NCI-H446 treated with DMSO at 0.1 percent for 48 hours (cell line): ENCODE results near the gene GYPC.
"Not testable (repeated sequence)": the region's sequence is repeated elsewhere in the genome, so short reads cannot be mapped to it uniquely, and the experiment has no call there.

Experiments used
- DNase-seq: peaks from one replicate; lab custom pipeline; 2025; lab: John Stamatoyannopoulos, UW

Gene GYPC

GRCh38 chr2:126671488-126671887 is 15.5 kb downstream of the GYPC start:
- DNase-seq: no peak

DNA sequence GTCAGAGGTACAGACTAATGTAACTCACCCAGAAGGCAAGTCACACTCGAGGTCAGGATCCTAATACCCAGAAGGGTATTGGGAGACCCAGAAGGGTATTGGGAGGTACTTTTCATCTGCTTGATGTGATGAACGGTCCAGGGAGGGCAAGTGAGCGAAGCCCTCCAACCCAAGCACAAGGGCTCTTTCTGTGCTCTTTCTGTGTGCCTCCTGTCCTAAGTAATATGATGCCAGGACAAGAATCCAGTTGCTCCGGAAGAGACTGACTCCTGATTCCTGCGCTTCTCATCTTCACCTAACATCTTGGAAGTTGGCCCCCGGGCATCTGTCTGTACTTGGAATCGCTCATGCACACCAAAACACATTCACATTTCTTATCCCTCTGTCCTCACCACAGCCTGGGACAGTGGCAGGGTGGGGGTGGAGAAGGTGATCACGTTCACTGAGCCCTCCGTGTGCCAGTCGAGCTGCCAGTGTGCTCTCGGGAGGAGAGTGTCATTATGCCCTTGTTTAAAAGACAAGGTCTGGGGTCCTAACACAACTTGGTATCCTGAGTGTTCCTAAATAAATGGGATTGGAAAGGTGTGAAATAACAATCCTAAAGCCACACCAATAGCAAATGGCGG is 17.1 kb downstream of the GYPC start:
- DNase-seq: no peak

GRCh38 chr2:126674075-126674744 is 18.3 kb downstream of the GYPC start:
- no peak for DNase-seq

- DNase-seq: no peak
Observed at GRCh38 chr2:126675637-126676036, 19.7 kb downstream of the GYPC start.

- no peak for DNase-seq
Observed at GRCh38 chr2:126676221-126677175, 20.5 kb downstream of the GYPC start.

DNA sequence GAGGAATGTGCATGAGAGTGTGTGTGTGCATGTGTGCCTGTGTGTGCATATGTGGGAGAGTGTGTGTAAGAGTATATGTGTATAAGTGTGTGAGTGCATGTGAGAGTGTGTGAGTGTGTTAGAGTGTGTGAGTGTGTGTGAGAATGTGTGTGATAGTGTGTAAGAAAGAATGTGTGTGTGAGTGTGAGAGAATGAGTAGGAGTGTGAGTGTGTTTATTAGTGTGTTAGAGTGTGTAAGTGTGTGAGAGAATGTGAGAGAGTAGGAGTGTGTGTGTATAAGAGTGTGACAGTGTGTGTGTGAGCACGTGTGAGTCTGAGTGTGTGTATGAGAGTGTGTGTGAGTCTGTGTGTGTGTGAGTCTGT is 21.2 kb downstream of the GYPC start:
- DNase-seq: no peak

DNA sequence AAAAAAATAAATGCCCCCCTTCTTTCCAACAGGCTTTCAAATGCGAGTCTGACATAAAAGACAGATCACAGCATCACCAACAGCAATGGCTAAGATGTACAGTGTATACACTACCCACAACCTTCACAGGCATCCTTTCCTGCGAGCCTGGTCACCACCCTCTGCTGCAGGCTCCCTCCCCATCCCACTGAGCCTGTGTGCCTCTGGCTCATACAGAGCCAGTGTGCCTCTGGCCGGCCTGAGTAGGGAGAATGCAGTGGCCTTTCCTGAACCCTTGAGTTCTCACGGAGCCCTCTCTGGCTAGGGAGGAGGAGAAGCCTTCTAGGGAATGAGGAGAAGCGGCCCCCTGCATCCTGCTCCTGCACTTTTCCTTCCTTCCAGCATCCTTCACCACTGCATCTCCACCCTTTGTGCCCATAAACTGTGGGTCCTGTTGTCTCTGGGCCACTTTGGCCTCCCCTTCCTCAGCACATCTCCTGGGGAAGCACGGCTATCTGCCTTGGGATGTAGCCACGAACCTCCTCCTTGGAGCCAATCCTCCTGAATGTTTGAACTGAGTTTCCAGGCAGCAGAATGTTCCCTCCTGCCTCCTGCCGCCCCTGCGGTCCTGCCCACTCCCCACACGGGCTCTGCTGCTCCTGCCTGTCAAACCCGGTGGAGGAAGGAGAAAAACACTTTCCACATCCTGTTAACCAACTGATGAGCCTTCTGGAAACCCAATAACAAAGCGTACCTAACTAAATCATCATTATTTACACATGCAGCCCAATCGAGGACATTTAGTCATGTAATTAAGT is 22.5 kb downstream of the GYPC start:
- no peak for DNase-seq

DNA sequence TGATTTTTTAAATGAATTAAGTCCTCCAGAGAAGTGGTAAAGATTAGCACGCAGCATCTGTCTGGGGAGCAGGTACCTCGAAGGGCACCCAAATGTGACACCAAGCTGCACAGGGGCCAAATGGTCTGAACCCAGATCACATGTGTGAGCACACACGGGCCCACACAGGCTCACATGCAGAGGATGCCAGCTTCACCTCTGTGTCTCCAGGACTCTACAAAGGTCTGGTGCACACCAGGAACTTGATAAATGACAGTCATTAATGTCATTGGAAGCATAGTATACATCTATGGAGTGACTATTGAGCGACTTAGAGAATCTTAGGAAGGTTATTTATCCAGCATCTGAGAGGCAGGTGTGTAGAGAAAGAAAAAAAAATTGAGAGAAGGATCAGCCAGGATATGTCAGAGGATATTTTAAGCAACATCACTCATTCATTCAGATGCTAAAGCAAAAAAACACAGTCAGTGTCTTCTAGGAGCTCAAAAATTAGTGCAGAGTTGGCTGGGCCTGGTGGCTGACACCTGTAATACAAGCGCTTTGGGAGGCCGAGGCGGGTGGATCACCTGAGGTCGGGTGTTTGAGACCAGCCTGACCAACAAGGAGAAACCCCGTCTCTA is 23.2 kb downstream of the GYPC start:
- no peak for DNase-seq

DNA sequence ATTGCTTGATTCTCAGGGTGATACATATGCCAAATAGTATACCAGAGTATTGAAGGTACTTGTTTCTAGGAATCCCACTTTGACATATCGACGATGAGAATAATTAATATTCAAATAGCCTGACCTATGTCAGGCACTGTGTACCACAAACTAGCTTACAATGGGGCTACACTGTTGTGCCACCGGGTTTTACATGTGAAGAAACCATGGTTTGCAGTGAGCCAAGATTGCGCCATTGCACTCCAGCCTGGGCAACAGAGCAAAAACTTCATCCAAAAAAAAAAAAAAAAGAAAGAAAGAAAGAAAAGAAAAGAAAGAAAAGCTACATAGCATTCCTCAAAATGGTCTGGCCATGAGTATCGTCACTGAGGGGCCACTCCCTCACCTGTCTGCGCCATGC is 25.5 kb downstream of the GYPC start:
- no peak for DNase-seq

DNA sequence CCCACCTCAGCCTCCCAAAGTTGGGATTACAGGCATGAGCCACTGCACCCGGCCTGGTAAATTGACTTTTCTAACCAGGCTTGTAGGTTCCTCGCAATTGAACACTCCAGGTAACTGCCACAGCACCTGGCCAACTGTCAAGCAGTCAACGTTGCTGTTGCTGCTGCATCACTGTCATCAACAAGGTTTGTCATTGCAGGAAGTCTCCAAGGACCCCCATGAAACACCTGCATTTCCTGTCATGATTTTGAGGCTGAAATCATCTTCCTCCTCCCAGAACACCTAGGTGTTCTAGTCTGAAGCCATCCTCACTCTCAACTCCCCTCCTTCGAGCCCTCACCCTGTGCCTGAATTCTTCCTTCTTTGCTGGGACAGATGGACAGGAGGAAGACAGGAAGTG is 29.7 kb downstream of the GYPC start:
- no peak for DNase-seq

DNA sequence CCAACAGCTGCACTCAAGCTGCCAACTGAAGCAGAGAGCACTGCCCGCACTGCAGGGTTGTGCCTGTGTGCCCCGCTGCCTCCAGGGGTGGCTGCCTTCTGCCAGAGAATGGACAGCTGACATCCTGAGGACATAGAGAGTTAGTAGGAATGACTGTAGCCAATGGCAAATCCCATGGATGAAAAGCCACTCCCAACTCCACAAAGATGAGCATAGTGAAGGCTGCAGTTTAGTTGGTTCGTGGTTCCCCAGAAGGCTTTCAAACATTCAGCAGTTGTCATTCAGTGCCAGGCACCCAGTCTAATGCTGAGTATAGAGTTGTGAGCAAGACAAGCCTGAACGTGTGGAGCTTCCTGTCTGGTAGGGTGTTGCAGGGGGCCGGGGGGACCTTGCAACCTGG is 30.3 kb downstream of the GYPC start:
- DNase-seq: no peak

DNA sequence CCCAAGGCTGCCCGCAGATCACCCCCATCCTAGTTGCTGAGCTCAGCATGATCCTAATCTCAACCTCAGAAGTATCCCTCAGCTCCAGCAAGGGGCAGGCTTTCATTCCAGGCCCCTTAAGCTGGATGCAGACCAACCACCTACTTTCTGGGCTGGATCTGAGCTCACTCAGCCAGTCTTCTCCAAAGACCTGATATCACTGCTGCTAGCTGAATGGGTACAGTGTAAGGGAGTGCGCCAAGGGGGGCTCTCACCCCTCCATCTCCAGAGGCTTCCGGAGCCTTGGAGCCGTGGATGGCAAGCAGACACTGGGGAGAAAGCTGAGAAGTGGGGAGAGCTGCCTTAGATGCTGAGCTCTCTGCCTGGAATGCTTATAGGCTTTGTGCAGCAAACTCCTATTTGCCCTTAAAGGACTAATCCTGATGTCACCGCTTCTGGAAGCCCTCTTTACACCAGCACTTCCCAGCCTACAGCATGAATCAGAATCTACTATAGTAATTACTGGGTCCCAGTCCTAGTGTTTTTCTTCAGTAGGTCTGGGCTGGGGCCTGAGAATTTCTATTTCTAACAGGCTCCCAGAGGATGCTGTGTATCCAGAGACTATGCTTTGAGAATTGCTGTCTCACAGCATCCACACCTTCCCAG is 31.0 kb downstream of the GYPC start:
- no peak for DNase-seq

DNA sequence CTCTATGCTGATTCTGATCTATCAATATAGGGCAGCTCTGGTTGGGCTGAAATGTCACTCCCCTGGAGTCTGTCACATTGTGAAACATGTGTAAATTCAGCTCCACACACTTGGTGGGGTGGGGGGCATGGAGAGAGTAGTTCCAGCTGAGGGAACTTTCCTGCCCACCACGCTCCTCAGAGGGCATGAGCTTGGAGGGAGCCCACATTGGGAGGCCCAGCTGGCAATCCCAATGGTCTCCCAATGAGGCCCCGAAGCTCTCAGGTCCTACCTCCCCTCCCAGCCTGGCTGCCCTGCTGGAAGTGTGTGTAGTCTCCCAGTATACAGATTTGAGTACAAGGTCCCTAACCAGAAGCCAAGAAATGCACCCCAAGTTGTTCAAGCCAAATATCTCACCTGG is 31.5 kb downstream of the GYPC start:
- DNase-seq: no peak

DNA sequence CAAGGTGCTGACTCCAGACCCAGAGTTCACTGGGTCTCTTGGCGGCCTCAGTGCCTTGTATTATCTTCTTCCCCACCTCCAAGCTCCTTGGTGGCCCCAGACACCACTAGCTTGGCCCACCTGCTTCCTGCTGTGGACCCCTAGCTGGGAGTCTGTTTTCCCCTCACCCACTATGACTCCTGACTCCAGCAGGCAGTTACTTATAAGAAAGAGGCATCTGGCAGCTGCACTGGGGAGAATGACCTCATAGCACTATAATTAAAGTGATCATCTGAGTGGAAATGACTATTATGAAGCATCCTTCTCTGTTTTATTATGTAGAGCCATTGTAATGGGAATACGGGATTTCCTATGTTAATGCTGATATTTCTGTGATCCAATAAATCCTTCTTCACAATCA is 32.6 kb downstream of the GYPC start:
- not testable (repeated sequence) for DNase-seq

DNA sequence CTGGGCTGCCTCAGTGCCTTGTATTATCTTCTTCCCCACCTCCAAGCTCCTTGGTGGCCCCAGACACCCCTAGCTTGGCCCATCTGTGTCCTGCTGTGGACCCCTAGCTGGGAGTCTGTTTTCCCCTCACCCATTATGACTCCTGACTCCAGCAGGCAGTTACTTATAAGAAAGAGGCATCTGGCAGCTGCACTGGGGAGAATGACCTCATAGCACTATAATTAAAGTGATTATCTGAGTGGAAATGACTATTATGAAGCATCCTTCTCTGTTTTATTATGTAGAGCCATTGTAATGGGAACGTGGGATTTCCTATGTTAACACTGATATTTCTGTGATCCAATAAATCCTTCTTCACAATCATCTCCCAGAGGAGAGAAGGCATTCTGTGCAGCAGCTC is 36.3 kb downstream of the GYPC start:
- DNase-seq: not testable (repeated sequence)

DNA sequence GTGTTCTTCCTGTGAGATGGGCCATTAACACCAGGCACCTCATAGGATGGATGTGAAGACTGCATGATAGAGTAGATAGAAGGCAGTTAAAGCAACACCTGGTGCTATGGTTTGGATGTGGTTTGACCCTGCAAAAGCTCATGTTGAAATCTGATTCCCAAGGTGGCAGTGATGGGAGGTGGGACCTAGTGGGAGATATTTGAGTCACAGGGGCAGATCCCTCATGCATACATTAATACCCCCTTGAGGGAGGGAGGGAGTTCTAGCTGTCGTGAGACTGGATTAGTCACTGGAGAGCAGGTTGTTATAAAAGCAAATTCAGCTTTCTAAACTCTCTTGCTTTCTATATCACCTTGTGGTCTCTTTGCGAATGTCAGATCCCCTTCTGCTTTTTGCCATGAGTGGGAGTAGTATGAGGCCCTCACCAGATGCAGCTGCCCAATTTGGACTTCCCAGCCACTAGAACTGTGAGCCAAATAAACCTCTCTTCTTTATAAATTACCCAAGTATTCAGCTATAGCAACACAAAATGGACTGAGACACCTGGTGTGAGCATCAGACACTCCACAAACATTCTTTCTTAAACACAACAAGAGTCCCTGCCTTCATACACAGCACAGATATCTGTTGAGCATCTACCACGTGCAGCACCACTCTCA is 37.1 kb downstream of the GYPC start:
- DNase-seq: not testable (repeated sequence)

- no peak for DNase-seq
Observed at GRCh38 chr2:126696644-126697520, 40.9 kb downstream of the GYPC start.

DNA sequence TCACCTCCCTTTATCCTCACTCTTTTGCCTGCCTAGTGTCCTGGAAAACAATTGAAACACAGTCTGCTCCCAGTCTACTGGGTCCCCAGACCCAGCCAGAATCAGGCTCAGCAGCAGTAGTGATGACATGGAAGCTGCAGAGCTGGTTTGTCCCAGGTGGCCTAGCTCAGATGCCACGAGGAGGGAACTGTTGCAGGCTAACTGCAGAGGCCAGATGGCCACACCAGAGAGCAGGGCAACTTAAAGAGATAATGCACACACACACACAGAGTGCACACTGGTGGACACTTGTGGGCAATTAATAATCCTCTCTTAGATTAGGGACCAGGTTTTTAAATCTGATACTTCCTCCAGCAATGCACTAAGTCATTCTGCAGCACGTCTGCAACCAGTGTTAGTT is 42.4 kb downstream of the GYPC start:
- DNase-seq: no peak

DNA sequence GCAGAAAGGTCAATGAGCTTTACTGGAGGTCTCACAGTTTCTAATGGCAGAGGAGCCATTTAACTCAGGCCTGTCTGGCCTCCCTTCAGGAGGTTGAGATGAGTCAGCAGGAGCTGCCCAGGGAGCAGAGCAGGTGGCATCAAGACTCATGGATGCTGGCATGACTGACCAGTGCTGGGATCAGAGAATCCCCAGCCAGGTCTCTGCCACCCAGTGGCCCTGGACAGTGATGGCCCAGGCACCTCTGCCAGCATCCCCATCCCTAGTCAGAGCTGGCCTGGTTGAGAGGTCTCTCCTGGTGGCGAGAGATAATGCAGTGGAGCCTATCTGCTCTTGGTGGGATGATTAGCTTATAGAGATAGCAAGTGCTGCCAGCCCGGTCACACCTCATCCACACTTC is 43.1 kb downstream of the GYPC start:
- DNase-seq: no peak
